GM12878 (cell line): Measurements from ENCODE around the gene ARL5B. TPM values are rescaled to one million over a fixed set of nuclear protein-coding genes. Genes with fewer than 3 reads are reported as not detected.

Source experiments
- ATAC-seq: fragments of 200-7000 bp; cut with Tn5 transposase; 3 replicates; pipeline ENCODE4 v1.9.1; 2020; ENCODE audit warnings: mild to moderate bottlenecking, moderate library complexity
- BruUV-seq: library from RNA; stranded (reverse); fragments of 400-500 nt; replicated peaks from 2 replicates; lab custom pipeline; 2021; lab: Mats Ljungman, UMichigan
- CTCF ChIA-PET: fragments of 300-600 bp; sonication (Branson Sonifier 250); formaldehyde crosslinking; extraction: SDS; loops from one replicate; lab custom pipeline; 2021; ENCODE audit warnings: inconsistent platforms; lab: Yijun Ruan, JAX
- POLR2A ChIA-PET: fragments of 350-600 bp; formaldehyde crosslinking; extraction: SDS; loops from one replicate; lab custom pipeline; 2021; ENCODE audit warnings: inconsistent platforms; lab: Charles Lee
- RAD21 ChIA-PET: fragments of 300-600 bp; sonication (Branson Sonifier 250); formaldehyde crosslinking; loops from one replicate; lab custom pipeline; 2023; ENCODE audit warnings: antibody characterized with exemption; ENCODE audit not compliant: unreplicated experiment; lab: Charles Lee
- SMC1A ChIA-PET: fragments of 300-600 bp; sonication (Branson Sonifier 250); formaldehyde crosslinking; loops from one replicate; lab custom pipeline; 2023; ENCODE audit not compliant: unreplicated experiment, uncharacterized antibody; lab: Charles Lee
- DNase-seq: peaks from one replicate; pipeline ENCODE4 v3.0.0-alpha.2; 2011; ENCODE audit warnings: low read depth, low spot score
- FAIRE-seq: peaks from 3 replicates; lab custom pipeline; 2011; peaks lifted over from hg19 to GRCh38; lab: Jason Lieb, UNC
- H2AFZ ChIP-seq: 2 replicates; pipeline ENCODE4 v1.6.0; 2011; ENCODE audit warnings: low read depth, low read length, control low read depth; ENCODE audit not compliant: control insufficient read depth
- H3K27ac ChIP-seq: 2 replicates; pipeline ENCODE4 v1.5.1; 2011; ENCODE audit warnings: control low read depth; ENCODE audit not compliant: control insufficient read depth, insufficient read depth
- H3K27me3 ChIP-seq, 2 experiments: replicated peaks in 1 of 2; 2 replicates each; pipeline versions ENCODE4 v1.6.0 to v1.6.1; 2011; ENCODE audit warnings: low read length in 1 of 2; ENCODE audit not compliant: control insufficient read depth in 2 of 2, insufficient read depth in 2 of 2
- H3K36me3 ChIP-seq, 2 experiments: 2 replicates each; pipeline ENCODE4 v1.5.1; 2011; ENCODE audit warnings: low read length in 1 of 2; ENCODE audit not compliant: control insufficient read depth in 2 of 2, insufficient read depth in 2 of 2
- H3K4me1 ChIP-seq: 2 replicates; pipeline ENCODE4 v1.6.1; 2011; ENCODE audit warnings: mild to moderate bottlenecking, low read length, moderate library complexity, mixed read lengths; ENCODE audit not compliant: control insufficient read depth, insufficient read depth
- H3K4me2 ChIP-seq: 2 replicates; pipeline ENCODE4 v1.6.0; 2011; ENCODE audit warnings: control low read depth; ENCODE audit not compliant: control insufficient read depth, insufficient read depth
- H3K4me3 ChIP-seq: fragments of 200-600 bp; sonication (generic); 2 replicates; pipeline ENCODE4 v1.5.1; 2016
- H3K79me2 ChIP-seq: 2 replicates; pipeline ENCODE4 v1.6.0; 2011; ENCODE audit warnings: low read length; ENCODE audit not compliant: control insufficient read depth, insufficient read depth
- H3K9ac ChIP-seq: 2 replicates; pipeline ENCODE4 v1.8.0; 2011; ENCODE audit warnings: low read length, control low read depth, mixed read lengths; ENCODE audit not compliant: control insufficient read depth, insufficient read depth
- H3K9me3 ChIP-seq: replicated peaks from 3 replicates; pipeline ENCODE4 v1.5.1; 2011; ENCODE audit warnings: mild to moderate bottlenecking, low read length; ENCODE audit not compliant: control insufficient read depth, insufficient read depth
- H4K20me1 ChIP-seq: 2 replicates; pipeline ENCODE4 v1.6.0; 2011; ENCODE audit not compliant: control insufficient read depth, insufficient read depth
- ASH2L ChIP-seq: fragments of 300-600, 200-600 bp; sonication (generic); IDR thresholded peaks from 2 replicates; pipeline ENCODE4 v1.6.1; 2017; ENCODE audit warnings: low read depth, mild to moderate bottlenecking, borderline replicate concordance
- BMI1 ChIP-seq: fragments of 450-650 bp; IDR thresholded peaks from 2 replicates; pipeline ENCODE4 v1.6.1; 2016; ENCODE audit warnings: mild to moderate bottlenecking, moderate library complexity, borderline replicate concordance
- CBFB ChIP-seq: IDR thresholded peaks from 2 replicates; pipeline ENCODE4 v1.6.1; 2016; ENCODE audit warnings: antibody characterized with exemption, low read depth
- CHD4 ChIP-seq: fragments of 200-600 bp; sonication (generic); IDR thresholded peaks from 2 replicates; pipeline ENCODE4 v1.6.1; 2016; ENCODE audit warnings: mild to moderate bottlenecking
- CTCF ChIP-seq, 3 experiments: IDR thresholded peaks in 2 of 3; conservative IDR thresholded peaks in 1 of 3; 2 replicates each; pipeline ENCODE4 v1.5.1; 2011; ENCODE audit warnings: low read depth in 3 of 3, low read length in 3 of 3, mild to moderate bottlenecking in 3 of 3, control low read depth in 2 of 3, moderate library complexity in 2 of 3, inconsistent platforms in 1 of 3, mixed read lengths in 1 of 3; ENCODE audit not compliant: control insufficient read depth in 2 of 3, insufficient read depth in 1 of 3; ENCODE audit errors: extremely low read depth in 1 of 3
- E4F1 ChIP-seq: fragments of 450-650 bp; IDR thresholded peaks from 2 replicates; pipeline ENCODE4 v1.6.1; 2018; ENCODE audit warnings: borderline replicate concordance, mild to moderate bottlenecking; ENCODE audit not compliant: partially characterized antibody
- IKZF2 ChIP-seq, 2 experiments: fragments of 450-650 bp; IDR thresholded peaks; 2 replicates each; pipeline ENCODE4 v1.6.1; 2017; ENCODE audit warnings: mild to moderate bottlenecking in 2 of 2, moderate library complexity in 2 of 2
- JUNB ChIP-seq: IDR thresholded peaks from 2 replicates; pipeline ENCODE4 v1.6.1; 2016; ENCODE audit warnings: antibody characterized with exemption, mild to moderate bottlenecking
- NFYA ChIP-seq: IDR thresholded peaks from 2 replicates; pipeline ENCODE4 v1.6.1; 2011; ENCODE audit warnings: low read depth, mild to moderate bottlenecking, low read length, improper control_type of control experiment, borderline replicate concordance
- PBX3 ChIP-seq: IDR thresholded peaks from 2 replicates; pipeline ENCODE4 v1.6.1; 2011; ENCODE audit warnings: mild to moderate bottlenecking, low read depth, low read length, moderate library complexity; ENCODE audit not compliant: insufficient replicate concordance
- POLR2A ChIP-seq: IDR thresholded peaks from 2 replicates; pipeline ENCODE4 v1.6.1; 2011; ENCODE audit warnings: low read depth, mild to moderate bottlenecking, low read length
- POLR2AphosphoS5 ChIP-seq: IDR thresholded peaks from 2 replicates; pipeline ENCODE4 v1.6.1; 2011; ENCODE audit warnings: mild to moderate bottlenecking, low read length, inconsistent platforms
- RB1 ChIP-seq: fragments of 450-650 bp; formaldehyde crosslinking; IDR thresholded peaks from 2 replicates; pipeline ENCODE4 v1.6.1; 2017; ENCODE audit warnings: mild to moderate bottlenecking, borderline replicate concordance
- SMAD1 ChIP-seq: fragments of 450-650 bp; IDR thresholded peaks from 2 replicates; pipeline ENCODE4 v1.6.1; 2018; ENCODE audit warnings: mild to moderate bottlenecking, low read depth; ENCODE audit not compliant: partially characterized antibody
- TBL1XR1 ChIP-seq: IDR thresholded peaks from 2 replicates; pipeline ENCODE4 v1.6.1; 2012; ENCODE audit warnings: low read depth, low read length, improper control_type of control experiment
- WGBS: methylation state at CpG from one replicate; pipeline ENCODE4 v1.1.6; 2016; ENCODE audit warnings: low lambda C conversion rate; ENCODE audit not compliant: insufficient replicate concordance, insufficient coverage; ENCODE audit errors: missing lambda C conversion rate; 5-methylcytosine and 5-hydroxymethylcytosine counted together
- in situ Hi-C: fragments of 300-500 bp; cut with MboI; formaldehyde crosslinking; loops from 9 replicates; pipeline ENCODE4 v1.14.3; 2018; ENCODE audit warnings: mixed read lengths
- intact Hi-C: fragments of 100-400 bp; cut with micrococcal nuclease; formaldehyde crosslinking; loops from one replicate; pipeline ENCODE4 v1.14.2; 2022; ENCODE audit not compliant: unreplicated experiment
- polyA plus RNA-seq, 11 experiments: library from polyadenylated mRNA; depleted of rRNA in 4 of 11; unstranded in 6 of 11; stranded (reverse) in 5 of 11; fragments of >200 nt; fragmentation: Nextera tagmentation in 4 of 11; fragmentation: Illumina TruSeq in 1 of 11; extraction: Ambion mirVana in 4 of 11; extraction: Trizol in 1 of 11; gene quantifications; 1 replicate in 1 of 11; 2 replicates in 10 of 11; pipeline versions ENCODE4 v1.2.1 to v1.2.3, GENCODE V29; 2011 to 2016; ENCODE audit warnings: inconsistent platforms in 2 of 11, missing spikeins in 2 of 11, low read depth in 1 of 11
- total RNA-seq, 4 experiments: library from RNA; depleted of rRNA in 3 of 4; stranded (reverse); fragments of >200 nt in 3 of 4; fragmentation: Illumina TruSeq in 1 of 4; extraction: Trizol in 1 of 4; gene quantifications; 2 replicates each; pipeline versions ENCODE4 v1.2.1 to v1.2.3, GENCODE V29; 2013 to 2021
- TF ChIP-seq, protein P1 (sequence below): fragments of 450-650 bp; formaldehyde crosslinking; IDR thresholded peaks from 2 replicates; pipeline ENCODE4 v1.4.0; 2020; ENCODE audit warnings: mild to moderate bottlenecking, moderate library complexity

The ARL5B gene
- total and polyA plus RNA-seq, 10 of the 15 experiments (the other 5 are each of a cell fraction or from before 2014, with no cell fraction given) = 2.5 to 20.7 (median 9.1) TPM

DNA sequence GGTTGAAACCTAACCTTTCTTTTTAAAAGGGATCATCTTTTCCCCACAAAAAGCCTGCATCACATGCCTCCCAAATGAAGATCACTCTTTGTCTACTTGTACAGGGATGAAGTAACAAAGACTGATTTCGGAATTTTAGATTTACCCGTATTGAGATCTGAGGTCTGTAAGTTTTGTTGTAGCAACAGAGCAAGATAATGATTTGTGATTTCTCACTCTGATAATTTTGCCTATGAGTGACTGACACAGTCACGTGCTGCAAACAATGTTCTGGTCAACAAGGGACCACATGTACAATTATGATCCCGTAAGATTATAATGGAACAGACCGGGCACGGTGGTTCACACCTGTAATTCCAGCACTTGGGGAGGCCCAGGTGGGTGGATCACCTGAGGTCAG, 31.3 kb downstream of the ARL5B start:
- no peaks in the 10 kb centered on the region for H3K36me3 ChIP-seq
- no peaks in the 10 kb centered on the region for H3K79me2 ChIP-seq
- no peak for DNase-seq
- H3K9ac ChIP-seq = no peak overlapping the region
- no peak for FAIRE-seq
- ATAC-seq = no peak
- H3K27ac ChIP-seq = no peak overlapping the region
- H3K4me3 ChIP-seq = no peak overlapping the region
- H3K4me1 ChIP-seq = no peaks in the 10 kb centered on the region
- no peak overlapping the region for H2AFZ ChIP-seq
- SMC1A ChIA-PET = interaction anchor here (1.0 kb wide), 1 partner anchor 523 kb away, joined by 3 read pairs; no protein-coding TSS in a partner anchor
- BruUV-seq = no TSS peak
- no peaks in the 10 kb centered on the region for H4K20me1 ChIP-seq
- intact Hi-C loops = no loop called here
- in situ Hi-C loops = no loop called here
- RAD21 ChIA-PET = no interaction called here
- CTCF ChIA-PET = no interaction called here
- TF ChIP-seq E4F1 = no peak
- no peak for TF ChIP-seq RB1
- no peak for TF ChIP-seq BMI1
- TF ChIP-seq TBL1XR1 = no peak
- no peak for TF ChIP-seq JUNB
- TF ChIP-seq PBX3 = no peak
- TF ChIP-seq SMAD1 = no peak
- TF ChIP-seq POLR2A = no peak
- TF ChIP-seq POLR2AphosphoS5 = no peak
- no peak for TF ChIP-seq CBFB
- no peak for TF ChIP-seq IKZF2 (IDR thresholded peaks at IDR 0.05)
- TF ChIP-seq NFYA = no peak
- TF ChIP-seq ASH2L = no peak
- no peak for TF ChIP-seq CTCF (IDR thresholded peaks at IDR 0.05 in 2 of 3, conservative IDR thresholded peaks at IDR 0.05 in 1 of 3; ENCODE audit: control insufficient read depth in 2 of 3, extremely low read depth in 1 of 3, insufficient read depth in 1 of 3, low read depth in 3 of 3, low read length in 3 of 3)
- TF ChIP-seq, protein P1, sequence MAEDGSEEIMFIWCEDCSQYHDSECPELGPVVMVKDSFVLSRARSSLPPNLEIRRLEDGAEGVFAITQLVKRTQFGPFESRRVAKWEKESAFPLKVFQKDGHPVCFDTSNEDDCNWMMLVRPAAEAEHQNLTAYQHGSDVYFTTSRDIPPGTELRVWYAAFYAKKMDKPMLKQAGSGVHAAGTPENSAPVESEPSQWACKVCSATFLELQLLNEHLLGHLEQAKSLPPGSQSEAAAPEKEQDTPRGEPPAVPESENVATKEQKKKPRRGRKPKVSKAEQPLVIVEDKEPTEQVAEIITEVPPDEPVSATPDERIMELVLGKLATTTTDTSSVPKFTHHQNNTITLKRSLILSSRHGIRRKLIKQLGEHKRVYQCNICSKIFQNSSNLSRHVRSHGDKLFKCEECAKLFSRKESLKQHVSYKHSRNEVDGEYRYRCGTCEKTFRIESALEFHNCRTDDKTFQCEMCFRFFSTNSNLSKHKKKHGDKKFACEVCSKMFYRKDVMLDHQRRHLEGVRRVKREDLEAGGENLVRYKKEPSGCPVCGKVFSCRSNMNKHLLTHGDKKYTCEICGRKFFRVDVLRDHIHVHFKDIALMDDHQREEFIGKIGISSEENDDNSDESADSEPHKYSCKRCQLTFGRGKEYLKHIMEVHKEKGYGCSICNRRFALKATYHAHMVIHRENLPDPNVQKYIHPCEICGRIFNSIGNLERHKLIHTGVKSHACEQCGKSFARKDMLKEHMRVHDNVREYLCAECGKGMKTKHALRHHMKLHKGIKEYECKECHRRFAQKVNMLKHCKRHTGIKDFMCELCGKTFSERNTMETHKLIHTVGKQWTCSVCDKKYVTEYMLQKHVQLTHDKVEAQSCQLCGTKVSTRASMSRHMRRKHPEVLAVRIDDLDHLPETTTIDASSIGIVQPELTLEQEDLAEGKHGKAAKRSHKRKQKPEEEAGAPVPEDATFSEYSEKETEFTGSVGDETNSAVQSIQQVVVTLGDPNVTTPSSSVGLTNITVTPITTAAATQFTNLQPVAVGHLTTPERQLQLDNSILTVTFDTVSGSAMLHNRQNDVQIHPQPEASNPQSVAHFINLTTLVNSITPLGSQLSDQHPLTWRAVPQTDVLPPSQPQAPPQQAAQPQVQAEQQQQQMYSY = no peak
- no peak for TF ChIP-seq CHD4
- POLR2A ChIA-PET = no interaction called here
- no peaks in the 10 kb centered on the region for H3K9me3 ChIP-seq
- WGBS = 52% methylated on average over 6 of the region's 6 CpGs
- H3K4me2 ChIP-seq = no peak overlapping the region
- H3K27me3 ChIP-seq = no peaks in the 10 kb centered on the region
